Loucy (cell line): ENCODE data around the gene EEF1AKMT1.

Experiments
- EZH2phosphoT487 ChIP-seq: fragments of 200-600 bp; IDR thresholded peaks from 2 replicates; pipeline ENCODE4 v1.6.1; 2018; ENCODE audit warnings: antibody characterized with exemption, mild to moderate bottlenecking, moderate library complexity, borderline replicate concordance
- TF ChIP-seq, protein P1 (sequence below): fragments of 200-600 bp; sonication (generic); conservative IDR thresholded peaks from 2 replicates; pipeline ENCODE4 v1.5.1; 2014; ENCODE audit warnings: mild to moderate bottlenecking, antibody characterized with exemption, low read length

- TF ChIP-seq, protein P1, sequence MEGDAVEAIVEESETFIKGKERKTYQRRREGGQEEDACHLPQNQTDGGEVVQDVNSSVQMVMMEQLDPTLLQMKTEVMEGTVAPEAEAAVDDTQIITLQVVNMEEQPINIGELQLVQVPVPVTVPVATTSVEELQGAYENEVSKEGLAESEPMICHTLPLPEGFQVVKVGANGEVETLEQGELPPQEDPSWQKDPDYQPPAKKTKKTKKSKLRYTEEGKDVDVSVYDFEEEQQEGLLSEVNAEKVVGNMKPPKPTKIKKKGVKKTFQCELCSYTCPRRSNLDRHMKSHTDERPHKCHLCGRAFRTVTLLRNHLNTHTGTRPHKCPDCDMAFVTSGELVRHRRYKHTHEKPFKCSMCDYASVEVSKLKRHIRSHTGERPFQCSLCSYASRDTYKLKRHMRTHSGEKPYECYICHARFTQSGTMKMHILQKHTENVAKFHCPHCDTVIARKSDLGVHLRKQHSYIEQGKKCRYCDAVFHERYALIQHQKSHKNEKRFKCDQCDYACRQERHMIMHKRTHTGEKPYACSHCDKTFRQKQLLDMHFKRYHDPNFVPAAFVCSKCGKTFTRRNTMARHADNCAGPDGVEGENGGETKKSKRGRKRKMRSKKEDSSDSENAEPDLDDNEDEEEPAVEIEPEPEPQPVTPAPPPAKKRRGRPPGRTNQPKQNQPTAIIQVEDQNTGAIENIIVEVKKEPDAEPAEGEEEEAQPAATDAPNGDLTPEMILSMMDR, result no peak
- TF ChIP-seq EZH2phosphoT487, result no peak
Observed at GRCh38 chr13:20716951-20717350, 56.8 kb downstream of the EEF1AKMT1 start.
